Measurements from ENCODE around the gene MN1.

Gene MN1

DNA sequence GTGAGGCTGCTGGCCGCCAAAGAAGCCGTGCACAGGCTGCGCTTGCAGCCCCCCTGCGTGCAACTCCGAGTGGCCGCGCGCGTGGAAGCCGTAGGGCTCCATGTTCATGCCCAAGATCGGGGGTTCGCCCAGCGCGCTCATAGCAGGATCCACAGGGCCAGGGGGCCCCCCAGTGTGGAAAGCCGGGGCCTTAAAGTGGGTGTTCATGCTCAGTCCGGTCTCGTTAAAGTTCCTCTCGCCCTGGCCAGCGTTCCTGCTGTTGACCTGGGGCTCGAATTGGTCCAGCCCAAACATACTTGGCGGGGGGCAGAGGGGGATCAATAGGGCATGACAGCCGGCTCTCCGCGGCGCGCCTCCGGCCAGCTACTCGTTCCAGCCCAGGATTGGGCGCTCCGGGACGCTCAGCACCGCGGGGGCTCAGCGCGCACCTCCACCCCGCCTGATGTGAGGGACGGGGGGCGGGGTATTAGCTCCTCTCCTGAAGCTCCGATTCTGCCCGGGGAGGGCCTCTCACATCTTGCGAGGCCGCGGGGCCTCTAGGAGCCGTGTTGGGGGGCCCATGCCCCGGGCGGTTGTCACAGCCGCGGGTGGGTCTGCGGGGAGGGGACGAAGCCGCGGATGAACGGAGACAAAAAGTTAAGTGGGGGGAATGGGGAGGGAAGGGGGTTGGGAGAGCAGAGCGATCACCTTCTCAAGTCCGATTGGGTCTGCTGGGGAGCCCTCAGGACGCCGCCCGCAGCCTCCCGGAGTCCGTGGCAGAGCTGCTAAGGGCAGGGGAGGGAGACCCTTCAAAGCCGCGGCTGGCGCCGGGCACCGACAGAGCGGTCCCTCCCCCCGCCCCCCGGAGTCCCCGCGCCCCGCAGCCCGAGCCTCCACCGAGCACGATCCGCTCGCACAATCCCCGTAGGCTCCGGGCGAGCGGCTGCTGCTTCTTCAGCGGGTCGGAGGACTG, 1.0 kb downstream of the MN1 start:
- DNase-seq (ENCODE audit: low read depth) = peak; percentile 14

DNA sequence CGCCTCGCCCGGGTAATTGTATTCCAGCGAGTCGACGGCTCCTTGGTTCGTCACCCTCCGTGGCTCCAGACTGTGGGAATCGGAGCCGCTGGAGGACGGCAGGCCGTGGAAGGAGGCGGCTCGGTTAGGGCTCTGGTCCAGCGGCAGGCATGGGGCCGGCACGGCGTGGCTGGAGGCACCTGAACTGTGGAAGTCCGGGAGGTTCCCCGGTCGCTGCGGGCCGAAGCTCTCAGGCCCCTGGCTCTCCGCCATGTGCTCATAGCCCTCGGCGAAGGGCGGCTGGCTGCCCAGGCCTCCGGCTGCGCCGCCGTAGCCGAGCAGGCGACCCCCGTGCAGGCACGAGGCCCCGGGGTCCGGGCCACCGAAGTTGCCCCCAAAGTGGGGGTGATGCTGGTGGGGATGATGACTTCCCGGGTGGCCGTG, 1.7 kb downstream of the MN1 start:
- peak; percentile 11 for DNase-seq (ENCODE audit: low read depth)

DNA sequence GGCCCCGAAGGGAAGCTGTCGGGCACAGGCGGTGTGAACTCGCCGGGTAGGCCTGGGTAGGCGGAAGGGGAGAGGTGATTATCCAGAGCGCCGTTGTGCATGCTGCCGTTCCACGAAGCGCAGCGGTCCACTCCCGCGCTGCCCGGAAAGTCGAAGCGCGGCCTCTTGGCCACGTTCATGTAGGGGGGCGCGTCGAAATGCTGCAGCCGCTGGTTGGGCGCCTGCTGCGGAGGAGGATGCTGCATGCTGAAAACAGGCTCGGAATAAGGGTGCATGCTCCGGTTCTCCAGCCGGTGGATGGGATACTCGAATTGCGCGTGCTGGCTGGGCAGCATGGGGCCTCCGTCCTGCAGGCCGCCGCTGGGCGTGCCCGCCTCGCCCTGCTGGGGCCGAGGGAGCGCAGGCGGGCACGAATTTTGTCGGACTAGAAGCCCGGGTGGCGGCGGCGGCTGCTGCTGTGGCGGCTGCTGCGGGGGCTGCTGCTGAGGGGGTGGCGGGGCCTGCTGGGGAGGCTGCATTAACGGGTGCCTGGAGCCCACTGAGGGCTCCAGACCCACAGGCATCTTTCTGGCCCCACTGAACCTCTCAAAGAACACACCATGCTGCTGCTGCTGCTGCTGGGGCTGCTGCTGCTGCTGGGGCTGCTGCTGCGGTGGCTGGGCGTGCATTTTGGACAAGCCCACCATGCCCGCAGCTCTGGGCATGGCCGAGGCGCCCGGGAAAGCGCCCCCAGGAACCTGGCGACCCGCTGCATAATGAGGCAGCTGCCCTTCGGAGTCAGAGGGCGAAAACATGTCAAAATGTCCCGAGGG, 2.3 kb downstream of the MN1 start:
- peak; percentile 13 for DNase-seq (ENCODE audit: low read depth)

- peak; percentile 12 for DNase-seq (ENCODE audit: low read depth)
Observed at GRCh38 chr22:27798511-27799014, 3.0 kb downstream of the MN1 start.

GRCh38 chr22:27797520-27798391, 3.8 kb downstream of the MN1 start:
- DNase-seq (ENCODE audit: low read depth) = no peak

GRCh38 chr22:27796829-27797519, 4.6 kb downstream of the MN1 start:
- no peak for DNase-seq (ENCODE audit: low read depth)

GRCh38 chr22:27795696-27796517, 5.6 kb downstream of the MN1 start:
- DNase-seq (ENCODE audit: low read depth) = no peak

- DNase-seq (ENCODE audit: low read depth) = no peak
Observed at GRCh38 chr22:27795053-27795452, 6.5 kb downstream of the MN1 start.

GRCh38 chr22:27794226-27794625, 7.3 kb downstream of the MN1 start:
- no peak for DNase-seq (ENCODE audit: low read depth)

DNA sequence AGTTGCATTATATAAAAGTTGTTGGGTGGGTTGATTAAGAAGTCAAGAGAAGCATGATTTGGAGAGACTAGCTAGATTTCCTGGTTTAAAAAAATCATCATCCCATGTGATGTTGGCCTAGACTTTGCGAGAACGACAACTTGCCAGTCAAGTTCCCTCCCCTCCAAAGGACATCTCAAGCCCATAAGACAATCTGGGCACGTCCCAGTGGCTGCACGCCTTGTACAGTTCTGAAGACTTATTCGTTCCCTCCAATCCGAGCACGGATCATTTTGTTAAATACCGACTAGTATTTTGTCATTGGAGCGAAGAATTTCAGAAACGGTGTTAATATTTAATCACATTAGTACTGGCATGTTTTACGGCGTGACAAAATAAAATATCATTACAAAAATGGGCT, 8.0 kb downstream of the MN1 start:
- DNase-seq (ENCODE audit: low read depth) = no peak

DNA sequence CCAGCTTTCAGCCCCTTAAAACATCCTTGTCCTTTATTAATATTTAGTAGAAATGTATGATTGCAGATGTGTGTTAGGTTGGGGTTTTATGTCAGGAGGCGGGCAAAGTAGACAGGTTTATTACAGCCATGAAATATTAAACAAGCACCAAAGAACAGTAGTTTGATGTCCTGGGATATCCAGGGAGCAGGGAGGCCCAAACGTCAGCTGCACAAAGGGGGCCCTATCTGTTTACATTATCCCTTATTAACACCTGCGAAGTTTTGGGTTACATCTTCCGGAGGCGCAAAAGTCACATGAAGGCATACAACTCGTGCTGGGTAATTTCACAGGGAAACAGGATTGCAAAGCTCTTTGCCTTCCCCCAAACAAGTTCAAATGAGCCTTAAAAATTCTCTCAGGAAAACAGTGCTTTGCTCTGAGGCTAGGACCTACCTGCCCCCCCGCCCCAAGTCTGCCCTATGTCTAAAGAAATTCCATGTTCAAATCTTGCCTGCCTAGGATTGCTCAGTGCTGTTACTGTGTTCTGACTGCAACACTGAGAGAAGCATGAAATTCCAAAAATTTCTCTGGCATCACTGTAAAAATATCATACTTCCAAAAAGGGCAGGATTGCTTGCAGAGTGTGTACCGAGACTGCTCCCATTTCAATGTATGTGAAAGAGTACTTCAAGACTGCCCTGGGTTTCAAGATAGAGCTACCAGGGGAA, 8.9 kb downstream of the MN1 start:
- DNase-seq (ENCODE audit: low read depth) = no peak

- no peak for DNase-seq (ENCODE audit: low read depth)
Observed at GRCh38 chr22:27791859-27792241, 9.7 kb downstream of the MN1 start.

DNA sequence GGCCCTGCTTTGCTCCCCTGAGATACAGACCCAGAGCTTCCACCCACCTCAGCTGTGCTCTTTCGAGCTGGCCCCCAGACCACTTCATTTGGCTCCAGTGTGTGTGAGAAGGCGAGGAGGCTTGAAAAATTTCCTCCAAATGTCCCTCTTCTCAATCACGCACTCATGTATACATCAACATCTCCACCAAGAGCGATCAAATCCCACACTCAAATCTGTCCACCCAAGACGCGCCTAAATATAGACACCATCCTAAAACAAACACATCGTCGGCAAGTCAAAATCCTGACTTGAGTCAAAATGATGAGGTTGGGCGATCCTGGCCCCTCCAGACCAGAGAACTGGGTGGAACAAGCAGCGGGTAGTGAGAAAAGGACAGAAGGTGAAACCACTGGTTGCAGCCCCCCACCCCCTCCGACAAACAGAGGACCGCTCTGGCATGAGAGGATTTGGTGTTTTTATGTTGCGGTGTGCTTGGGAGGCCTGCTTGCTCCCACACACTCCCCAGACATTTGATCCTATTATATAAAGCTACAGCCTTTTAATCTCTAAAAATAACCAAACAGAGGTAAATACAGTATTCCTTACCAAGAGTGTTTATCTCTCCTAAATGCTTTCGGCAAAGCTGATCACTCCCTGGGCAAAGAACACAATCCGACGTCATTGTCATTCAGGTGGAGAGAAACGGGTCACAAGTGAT, 10.2 kb downstream of the MN1 start:
- DNase-seq (ENCODE audit: low read depth) = no peak

DNA sequence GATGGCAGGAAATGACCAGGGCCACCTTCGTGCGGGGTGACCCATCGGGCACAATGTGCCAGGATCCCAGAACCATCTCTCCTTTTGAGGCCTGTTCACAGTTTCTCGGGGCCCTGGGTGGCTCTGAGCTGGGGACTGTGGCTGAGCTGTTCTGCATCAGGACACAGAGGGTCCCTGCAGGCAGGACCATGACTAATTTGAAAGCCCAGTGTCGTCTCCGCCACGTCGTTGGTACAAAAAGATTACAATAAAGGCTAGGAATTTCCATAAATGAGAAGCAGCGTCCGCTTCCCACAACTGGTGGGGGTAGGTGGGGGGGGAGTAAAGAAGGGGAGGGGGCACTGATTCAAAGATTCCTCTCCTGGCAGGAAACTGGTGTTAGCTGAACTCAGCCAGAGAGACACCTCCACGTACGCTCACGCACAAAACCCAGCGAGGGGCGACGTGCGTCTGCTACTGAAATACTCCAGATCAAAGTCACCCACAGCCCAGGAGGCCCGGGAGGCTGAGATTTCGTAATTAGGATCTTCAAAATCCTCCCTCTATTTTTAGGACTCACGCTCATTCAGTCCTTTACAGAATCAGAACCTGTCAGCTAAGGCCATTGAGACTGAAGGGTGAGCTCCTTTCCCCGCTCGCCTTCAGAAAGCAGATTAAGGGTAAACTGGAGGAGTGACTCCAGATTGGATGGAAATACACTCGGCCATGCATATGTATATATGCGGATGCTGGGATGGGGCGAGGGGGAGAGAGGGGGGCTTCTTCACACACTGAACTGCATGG, 11.0 kb downstream of the MN1 start:
- no peak for DNase-seq (ENCODE audit: low read depth)

DNA sequence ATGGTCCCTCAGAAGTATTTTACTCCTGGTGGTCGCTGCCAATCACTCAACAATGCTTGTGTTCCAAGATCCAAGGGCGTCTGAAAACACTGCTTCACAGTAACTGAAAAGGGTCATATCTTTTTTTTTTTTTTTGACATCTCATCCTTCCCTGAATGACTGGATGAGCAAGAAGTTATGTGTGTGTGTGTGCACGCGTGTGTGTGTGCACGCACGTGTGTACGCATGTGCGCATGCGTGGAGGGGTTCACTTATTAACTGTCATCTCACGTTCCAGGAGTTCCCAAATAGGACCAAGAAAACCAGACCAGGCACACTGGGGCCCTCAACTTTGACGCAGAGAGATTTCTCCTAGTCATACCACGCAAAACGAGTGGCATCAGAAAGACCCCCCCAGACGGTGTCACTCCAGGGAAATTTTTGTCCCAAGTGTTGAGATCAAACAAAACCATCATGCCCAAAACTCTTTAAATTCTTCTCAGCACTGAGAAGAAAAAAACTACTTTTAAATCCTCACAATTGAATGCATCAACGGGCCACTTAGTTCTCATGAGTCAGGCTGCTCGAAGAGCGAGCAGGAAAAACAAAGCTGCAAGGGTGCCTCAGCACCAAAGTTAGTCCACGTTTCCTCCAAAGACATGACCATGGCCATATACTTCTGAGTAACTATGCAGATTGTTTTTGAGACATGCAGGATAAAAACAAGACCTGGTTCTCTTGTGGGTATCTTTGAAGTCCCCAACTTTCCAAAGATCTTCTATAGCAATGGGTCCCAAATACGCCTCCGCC, 12.9 kb downstream of the MN1 start:
- DNase-seq (ENCODE audit: low read depth) = no peak

DNA sequence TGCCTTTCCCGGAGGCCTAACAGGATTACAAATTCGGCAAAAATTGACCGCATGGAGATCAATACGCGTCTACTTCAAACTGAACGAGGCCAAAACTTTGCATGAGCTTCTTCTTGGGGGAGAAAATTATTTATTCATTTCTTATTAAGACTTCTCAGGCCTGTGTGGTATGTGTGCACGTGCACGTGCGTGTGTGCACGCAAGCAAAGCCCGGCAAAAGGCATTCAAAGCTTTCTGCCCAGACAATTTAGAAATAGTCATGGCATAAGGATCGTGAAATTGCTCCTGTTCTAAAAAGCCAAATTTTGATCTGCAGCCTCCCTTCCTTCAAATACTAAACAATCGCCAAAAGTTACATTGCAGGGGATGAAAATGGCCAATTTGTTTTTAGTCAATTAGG, 14.6 kb downstream of the MN1 start:
- no peak for DNase-seq (ENCODE audit: low read depth)

- no peak for DNase-seq (ENCODE audit: low read depth)
Observed at GRCh38 chr22:27786291-27786932, 15.1 kb downstream of the MN1 start.

Measured in iris pigment epithelial cell (primary cell).